Body of pancreas (tissue), 4 donors: ENCODE measurements around the gene AKTIP. TPM values are rescaled to one million over a fixed set of nuclear protein-coding genes. Genes with fewer than 3 reads are reported as not detected.

ENCODE experiments used
- ATAC-seq: fragments of 150-250 bp; one replicate; pipeline ENCODE4 v1.9.1; 2016
- DNase-seq, 4 donors: peaks; one replicate each; pipeline ENCODE4 v3.0.0-alpha.2; 2019
- H3K27ac ChIP-seq, 4 donors: fragments of 200-600 bp; sonication (generic); 1 replicate in 3 of 4; 2 replicates in 1 of 4; pipeline versions ENCODE4 v1.5.1 to v1.6.1; 2016 to 2019; ENCODE audit warnings: mild to moderate bottlenecking in 1 of 4, mixed read lengths in 1 of 4, moderate library complexity in 1 of 4
- H3K27me3 ChIP-seq, 2 donors: fragments of 200-600 bp; sonication (generic); one replicate each; pipeline ENCODE4 v1.6.0; 2016; ENCODE audit warnings: mild to moderate bottlenecking in 1 of 2
- H3K36me3 ChIP-seq, 2 donors: fragments of 200-600 bp; sonication (generic); replicated peaks in 1 of 2; 2 replicates each; pipeline ENCODE4 v1.5.1; 2016; ENCODE audit warnings: low read depth in 2 of 2; ENCODE audit not compliant: insufficient read depth in 1 of 2
- H3K4me1 ChIP-seq: fragments of 200-600 bp; sonication (generic); one replicate; pipeline ENCODE4 v1.6.0; 2016
- H3K4me3 ChIP-seq, 2 donors: fragments of 200-600 bp; sonication (generic); 1 replicate in 1 of 2; 2 replicates in 1 of 2; pipeline ENCODE4 v1.5.1; 2016 to 2019
- H3K9me3 ChIP-seq, 3 donors: fragments of 200-600 bp; sonication (generic); 1 replicate in 2 of 3; 2 replicates in 1 of 3; pipeline ENCODE4 v1.5.1; 2016
- POLR2A ChIP-seq, 3 donors: fragments of 450-650 bp; IDR thresholded peaks; one replicate each; pipeline ENCODE4 v1.6.1; 2016; ENCODE audit warnings: antibody characterized with exemption in 3 of 3, mild to moderate bottlenecking in 2 of 3
- WGBS, 2 donors: methylation state at CpG; one replicate each; pipeline ENCODE4 v1.1.5; 2017; 5-methylcytosine and 5-hydroxymethylcytosine counted together
- intact Hi-C: fragments of 100-400 bp; cut with DNase I; formaldehyde crosslinking; loops from one replicate; pipeline ENCODE4 v1.15.1; 2023
- total RNA-seq, 2 donors: library from RNA; depleted of rRNA; stranded (reverse); fragments of >200 nt; gene quantifications; one replicate each; pipeline ENCODE4 v1.1.0, GENCODE V29; 2016
- TF ChIP-seq, protein P1 (sequence below), 7 experiments: fragments of 450-650 bp in 4 of 7; fragments of 200-600 bp in 3 of 7; sonication (generic) in 3 of 7; IDR thresholded peaks; one replicate each; pipeline ENCODE4 v1.5.1; 2016 to 2019; ENCODE audit warnings: antibody characterized with exemption in 7 of 7

The AKTIP gene
- total RNA-seq, 2 donors from 2014 or later: 32.2 to 40.5 TPM

DNA sequence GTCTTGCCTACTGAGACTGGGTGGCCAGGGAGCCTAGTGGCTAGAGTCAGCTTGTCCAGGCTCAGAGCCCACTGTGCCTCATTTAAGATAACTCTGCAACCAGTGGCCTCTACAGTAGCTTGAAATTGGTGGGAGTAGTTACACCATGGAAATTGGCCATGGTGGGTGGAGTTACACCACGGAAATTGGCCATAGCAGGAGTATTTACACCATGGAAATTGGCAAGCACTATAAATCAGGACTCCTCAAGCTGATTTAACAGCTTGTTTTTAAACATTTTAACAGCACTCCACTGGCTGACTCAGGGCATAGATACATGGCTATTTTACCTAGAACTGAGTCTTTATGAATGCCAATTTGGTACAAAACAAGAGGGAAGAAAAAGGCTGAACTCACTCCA, 27.7 kb upstream of the AKTIP start:
- 64 to 74% methylated on average over 1 of the region's 1 CpG for WGBS, 2 donors
- DNase-seq: no peak
- Histone ChIP-seq H3K4me1 (no peaks in the 10 kb centered on the region), H3K27ac (no peak overlapping the region), H3K36me3 (no peaks in the 10 kb centered on the region), H3K9me3 (no peaks in the 10 kb centered on the region), H3K4me3 (no peak overlapping the region), H3K27me3 (no peaks in the 10 kb centered on the region)
- ATAC-seq: no peak
- TF ChIP-seq, protein P1, sequence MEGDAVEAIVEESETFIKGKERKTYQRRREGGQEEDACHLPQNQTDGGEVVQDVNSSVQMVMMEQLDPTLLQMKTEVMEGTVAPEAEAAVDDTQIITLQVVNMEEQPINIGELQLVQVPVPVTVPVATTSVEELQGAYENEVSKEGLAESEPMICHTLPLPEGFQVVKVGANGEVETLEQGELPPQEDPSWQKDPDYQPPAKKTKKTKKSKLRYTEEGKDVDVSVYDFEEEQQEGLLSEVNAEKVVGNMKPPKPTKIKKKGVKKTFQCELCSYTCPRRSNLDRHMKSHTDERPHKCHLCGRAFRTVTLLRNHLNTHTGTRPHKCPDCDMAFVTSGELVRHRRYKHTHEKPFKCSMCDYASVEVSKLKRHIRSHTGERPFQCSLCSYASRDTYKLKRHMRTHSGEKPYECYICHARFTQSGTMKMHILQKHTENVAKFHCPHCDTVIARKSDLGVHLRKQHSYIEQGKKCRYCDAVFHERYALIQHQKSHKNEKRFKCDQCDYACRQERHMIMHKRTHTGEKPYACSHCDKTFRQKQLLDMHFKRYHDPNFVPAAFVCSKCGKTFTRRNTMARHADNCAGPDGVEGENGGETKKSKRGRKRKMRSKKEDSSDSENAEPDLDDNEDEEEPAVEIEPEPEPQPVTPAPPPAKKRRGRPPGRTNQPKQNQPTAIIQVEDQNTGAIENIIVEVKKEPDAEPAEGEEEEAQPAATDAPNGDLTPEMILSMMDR (IDR thresholded peaks at IDR 0.05): no peak
- TF ChIP-seq POLR2A (IDR thresholded peaks at IDR 0.05): no peak
- intact Hi-C loops: no loop called here

DNA sequence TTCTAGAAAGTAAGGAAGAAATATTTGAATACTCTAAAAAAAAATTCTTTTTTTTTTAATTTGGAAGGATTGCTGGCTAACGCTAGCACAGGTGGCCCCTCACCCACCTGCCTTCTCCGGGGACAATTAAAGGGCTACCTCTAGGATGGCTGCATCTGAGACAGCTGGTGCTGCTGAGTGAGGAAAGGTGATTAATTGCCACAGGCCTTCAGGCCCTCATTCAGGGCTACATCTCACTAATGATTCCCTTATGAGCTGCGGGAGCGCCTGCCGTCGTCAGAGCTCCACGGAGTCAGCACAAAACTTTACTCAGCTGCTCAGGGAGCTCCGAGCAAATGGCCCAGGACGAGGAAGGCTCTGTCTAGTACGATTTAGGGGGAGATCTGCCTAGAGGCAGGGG, 27.0 kb upstream of the AKTIP start:
- no peak overlapping the region for H3K4me3 ChIP-seq
- DNase-seq (no peak), ATAC-seq (no peak)
- H3K9me3 ChIP-seq: no peaks in the 10 kb centered on the region
- H3K36me3 ChIP-seq: no peaks in the 10 kb centered on the region
- whole genome bisulfite sequencing, 2 donors: 48 to 49% methylated on average over 10 of the region's 10 CpGs
- no peaks in the 10 kb centered on the region for H3K4me1 ChIP-seq
- TF ChIP-seq, protein P1 (IDR thresholded peaks at IDR 0.05): no peak
- no peak for TF ChIP-seq POLR2A (IDR thresholded peaks at IDR 0.05)
- intact Hi-C loops: no loop called here
- H3K27ac ChIP-seq: no peak overlapping the region
- no peaks in the 10 kb centered on the region for H3K27me3 ChIP-seq

DNA sequence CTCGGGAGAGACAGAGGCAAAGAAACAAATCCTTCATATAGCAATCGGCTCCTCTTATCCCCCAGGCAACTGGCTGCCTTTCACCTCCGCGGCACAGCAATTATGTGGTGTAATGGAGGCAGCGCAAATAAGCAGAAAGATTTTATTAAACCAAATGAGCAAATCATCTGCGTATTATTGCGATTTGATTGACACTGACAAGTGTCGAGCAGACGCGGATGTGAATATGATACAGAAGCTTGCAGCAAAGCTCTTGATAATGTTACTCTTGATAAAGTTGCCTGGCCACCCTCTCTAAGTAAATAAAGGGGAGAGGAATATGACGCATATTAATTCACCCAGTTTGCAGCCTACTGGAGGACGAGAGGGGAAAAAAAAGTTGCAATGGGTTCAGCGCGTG, 26.5 kb upstream of the AKTIP start:
- Histone ChIP-seq H3K27ac (no peak overlapping the region), H3K4me3 (no peak overlapping the region), H3K36me3 (no peaks in the 10 kb centered on the region), H3K27me3 (no peaks in the 10 kb centered on the region), H3K9me3 (no peaks in the 10 kb centered on the region), H3K4me1 (no peaks in the 10 kb centered on the region)
- WGBS, 2 donors: 41 to 42% methylated on average over 14 of the region's 14 CpGs
- intact Hi-C loops: no loop called here
- no peak for DNase-seq
- ATAC-seq: no peak
- no peak for TF ChIP-seq POLR2A (IDR thresholded peaks at IDR 0.05)
- TF ChIP-seq, protein P1 (IDR thresholded peaks at IDR 0.05): no peak

DNA sequence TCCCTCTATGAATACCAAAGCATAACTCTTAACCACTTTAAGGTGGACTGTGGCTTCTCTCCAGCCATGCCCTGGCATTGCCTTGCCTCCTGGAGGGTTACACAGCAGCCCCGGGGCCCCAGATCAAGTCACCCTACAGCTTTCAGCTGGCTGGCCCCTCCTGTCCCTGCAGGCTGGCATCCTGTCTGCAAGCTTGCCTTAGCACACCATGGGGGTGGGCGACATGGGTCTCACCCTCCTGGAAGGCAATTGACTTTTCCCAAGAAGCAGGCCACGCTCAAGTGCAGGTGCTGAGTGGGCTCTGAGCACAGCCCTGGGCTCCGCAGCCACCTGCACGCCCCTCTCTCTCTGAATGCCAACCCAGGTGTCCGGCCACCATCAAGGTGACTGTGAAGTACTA, 25.8 kb upstream of the AKTIP start:
- Histone ChIP-seq H3K9me3 (no peaks in the 10 kb centered on the region), H3K36me3 (no peaks in the 10 kb centered on the region), H3K27me3 (no peaks in the 10 kb centered on the region), H3K4me3 (no peak overlapping the region), H3K27ac (no peak overlapping the region), H3K4me1 (peaks cover 6% of the 10 kb centered on the region)
- no peak for DNase-seq
- intact Hi-C loops: no loop called here
- WGBS, 2 donors: 60 to 89% methylated on average over 1 to 6 of the region's 6 CpGs
- no peak for TF ChIP-seq POLR2A (IDR thresholded peaks at IDR 0.05)
- TF ChIP-seq, protein P1 (IDR thresholded peaks at IDR 0.05): no peak
- ATAC-seq: no peak

DNA sequence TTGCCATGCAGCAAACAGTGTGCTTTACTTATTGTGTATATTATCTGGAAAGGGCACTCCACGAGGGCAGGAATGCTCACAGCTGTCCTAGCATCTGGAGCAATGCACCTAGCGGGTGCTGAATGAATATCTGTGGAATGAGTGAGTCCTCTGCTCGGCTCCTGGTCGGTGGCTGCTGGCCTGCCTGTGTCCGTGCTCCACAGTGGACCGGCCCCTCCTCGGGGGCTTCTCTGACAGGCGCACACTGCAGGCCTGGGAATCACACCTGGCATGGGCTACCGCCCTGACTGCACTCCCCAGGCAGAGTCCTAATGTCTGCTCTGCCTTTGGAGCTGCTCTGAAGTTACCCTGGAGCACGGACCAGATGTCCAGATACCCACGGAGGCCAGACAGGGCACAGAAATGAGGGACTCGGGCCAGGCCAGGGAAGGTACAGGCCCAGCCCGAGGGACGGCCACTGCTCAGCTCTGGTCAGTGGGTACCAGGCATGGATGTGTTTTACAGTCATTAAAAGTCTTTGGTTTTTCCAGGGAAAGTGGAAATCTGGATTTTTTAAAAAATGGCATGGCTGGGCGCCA, 21.1 kb upstream of the AKTIP start:
- H3K4me3 ChIP-seq: no peak overlapping the region
- ATAC-seq (peak; percentile 74), DNase-seq (peak; percentile 42 to 76 (median 62))
- no peaks in the 10 kb centered on the region for H3K9me3 ChIP-seq
- TF ChIP-seq POLR2A (IDR thresholded peaks at IDR 0.05): no peak
- TF ChIP-seq, protein P1 (IDR thresholded peaks at IDR 0.05): no peak
- WGBS, 2 donors: 32 to 62% methylated on average over 7 to 15 of the region's 15 CpGs
- H3K27me3 ChIP-seq: no peaks in the 10 kb centered on the region
- H3K27ac ChIP-seq: no peak overlapping the region
- H3K36me3 ChIP-seq: no peaks in the 10 kb centered on the region
- H3K4me1 ChIP-seq: peaks cover 7% of the 10 kb centered on the region
- intact Hi-C loops: no loop called here
